ENCODE data around the gene ZNF787. TPM values are rescaled to one million over a fixed set of nuclear protein-coding genes. Genes with fewer than 3 reads are reported as not detected.

Gene ZNF787
- total and polyA plus RNA-seq, 2 of the 13 experiments (the other 11 are each of a cell fraction or from before 2014, with no cell fraction given): 15.1 to 42.8 TPM

DNA sequence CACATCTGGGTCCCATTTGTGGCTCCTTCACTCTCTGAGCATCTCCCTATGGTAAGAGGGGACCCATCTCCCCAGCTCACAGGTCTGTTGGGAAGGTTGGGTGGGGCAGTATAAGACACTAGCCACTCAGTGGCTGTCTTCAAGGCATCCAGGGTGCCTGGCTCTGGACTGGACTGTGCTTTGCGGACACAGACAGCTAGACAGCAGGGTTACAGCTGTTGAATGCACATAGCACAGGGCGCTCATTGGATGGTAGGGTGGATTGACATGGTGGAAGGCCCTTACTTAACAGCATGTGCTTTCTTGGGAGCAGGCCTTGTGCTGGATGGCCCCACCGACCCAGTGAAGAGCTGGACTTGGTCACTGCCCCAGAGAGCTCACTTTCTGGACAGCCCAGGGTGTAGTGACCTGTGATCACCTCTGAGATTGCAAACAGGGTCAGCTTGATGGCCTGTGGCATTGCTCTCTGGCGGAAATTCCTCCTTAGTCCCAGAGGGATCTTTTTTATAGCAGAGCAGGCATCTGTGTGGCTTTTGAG, 21.9 kb upstream of the ZNF787 start (continued):
- TF ChIP-seq IRX3 (CRISPR knock-in tag; IDR thresholded peaks at IDR 0.05; ENCODE audit: borderline replicate concordance, low read depth): 0 out of 2 replicates have a peak, but pooled peaks have one; percentile 59
- TF ChIP-seq, protein P1, sequence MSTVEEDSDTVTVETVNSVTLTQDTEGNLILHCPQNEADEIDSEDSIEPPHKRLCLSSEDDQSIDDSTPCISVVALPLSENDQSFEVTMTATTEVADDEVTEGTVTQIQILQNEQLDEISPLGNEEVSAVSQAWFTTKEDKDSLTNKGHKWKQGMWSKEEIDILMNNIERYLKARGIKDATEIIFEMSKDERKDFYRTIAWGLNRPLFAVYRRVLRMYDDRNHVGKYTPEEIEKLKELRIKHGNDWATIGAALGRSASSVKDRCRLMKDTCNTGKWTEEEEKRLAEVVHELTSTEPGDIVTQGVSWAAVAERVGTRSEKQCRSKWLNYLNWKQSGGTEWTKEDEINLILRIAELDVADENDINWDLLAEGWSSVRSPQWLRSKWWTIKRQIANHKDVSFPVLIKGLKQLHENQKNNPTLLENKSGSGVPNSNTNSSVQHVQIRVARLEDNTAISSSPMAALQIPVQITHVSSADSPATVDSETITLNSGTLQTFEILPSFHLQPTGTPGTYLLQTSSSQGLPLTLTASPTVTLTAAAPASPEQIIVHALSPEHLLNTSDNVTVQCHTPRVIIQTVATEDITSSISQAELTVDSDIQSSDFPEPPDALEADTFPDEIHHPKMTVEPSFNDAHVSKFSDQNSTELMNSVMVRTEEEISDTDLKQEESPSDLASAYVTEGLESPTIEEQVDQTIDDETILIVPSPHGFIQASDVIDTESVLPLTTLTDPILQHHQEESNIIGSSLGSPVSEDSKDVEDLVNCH (CRISPR knock-in tag; IDR thresholded peaks at IDR 0.05): no peak
- TF ChIP-seq ZNF891 (CRISPR knock-in tag; IDR thresholded peaks at IDR 0.05): no peak
- TF ChIP-seq ZNF713 (CRISPR knock-in tag; IDR thresholded peaks at IDR 0.05): no peak
- no peak for TF ChIP-seq NCOA2 (CRISPR knock-in tag; IDR thresholded peaks at IDR 0.05)
- TF ChIP-seq HNRNPH1 (optimal IDR thresholded peaks at IDR 0.05; ENCODE audit: low read depth, low read length): no peak
- TF ChIP-seq REPIN1 (CRISPR knock-in tag; IDR thresholded peaks at IDR 0.05; ENCODE audit: borderline replicate concordance, low read depth): peak; percentile 69; the same call in 1 of the 2 replicates
- TF ChIP-seq ZNF607 (CRISPR knock-in tag; IDR thresholded peaks at IDR 0.05; ENCODE audit: borderline replicate concordance): 0 out of 2 replicates have a peak, but pooled peaks have one; percentile 6
- TF ChIP-seq ZMAT3 (CRISPR knock-in tag; conservative IDR thresholded peaks at IDR 0.05): 0 out of 2 replicates have a peak, but pooled peaks have one; percentile 45
- peak; percentile 71; the same call in 1 of the 2 replicates for TF ChIP-seq ZNF501 (CRISPR knock-in tag; IDR thresholded peaks at IDR 0.05)
- TF ChIP-seq, protein P2, sequence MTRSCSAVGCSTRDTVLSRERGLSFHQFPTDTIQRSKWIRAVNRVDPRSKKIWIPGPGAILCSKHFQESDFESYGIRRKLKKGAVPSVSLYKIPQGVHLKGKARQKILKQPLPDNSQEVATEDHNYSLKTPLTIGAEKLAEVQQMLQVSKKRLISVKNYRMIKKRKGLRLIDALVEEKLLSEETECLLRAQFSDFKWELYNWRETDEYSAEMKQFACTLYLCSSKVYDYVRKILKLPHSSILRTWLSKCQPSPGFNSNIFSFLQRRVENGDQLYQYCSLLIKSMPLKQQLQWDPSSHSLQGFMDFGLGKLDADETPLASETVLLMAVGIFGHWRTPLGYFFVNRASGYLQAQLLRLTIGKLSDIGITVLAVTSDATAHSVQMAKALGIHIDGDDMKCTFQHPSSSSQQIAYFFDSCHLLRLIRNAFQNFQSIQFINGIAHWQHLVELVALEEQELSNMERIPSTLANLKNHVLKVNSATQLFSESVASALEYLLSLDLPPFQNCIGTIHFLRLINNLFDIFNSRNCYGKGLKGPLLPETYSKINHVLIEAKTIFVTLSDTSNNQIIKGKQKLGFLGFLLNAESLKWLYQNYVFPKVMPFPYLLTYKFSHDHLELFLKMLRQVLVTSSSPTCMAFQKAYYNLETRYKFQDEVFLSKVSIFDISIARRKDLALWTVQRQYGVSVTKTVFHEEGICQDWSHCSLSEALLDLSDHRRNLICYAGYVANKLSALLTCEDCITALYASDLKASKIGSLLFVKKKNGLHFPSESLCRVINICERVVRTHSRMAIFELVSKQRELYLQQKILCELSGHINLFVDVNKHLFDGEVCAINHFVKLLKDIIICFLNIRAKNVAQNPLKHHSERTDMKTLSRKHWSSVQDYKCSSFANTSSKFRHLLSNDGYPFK (CRISPR knock-in tag; IDR thresholded peaks at IDR 0.05; ENCODE audit: borderline replicate concordance): peak; percentile 27; the same call in 1 of the 2 replicates
- TF ChIP-seq, protein P3, sequence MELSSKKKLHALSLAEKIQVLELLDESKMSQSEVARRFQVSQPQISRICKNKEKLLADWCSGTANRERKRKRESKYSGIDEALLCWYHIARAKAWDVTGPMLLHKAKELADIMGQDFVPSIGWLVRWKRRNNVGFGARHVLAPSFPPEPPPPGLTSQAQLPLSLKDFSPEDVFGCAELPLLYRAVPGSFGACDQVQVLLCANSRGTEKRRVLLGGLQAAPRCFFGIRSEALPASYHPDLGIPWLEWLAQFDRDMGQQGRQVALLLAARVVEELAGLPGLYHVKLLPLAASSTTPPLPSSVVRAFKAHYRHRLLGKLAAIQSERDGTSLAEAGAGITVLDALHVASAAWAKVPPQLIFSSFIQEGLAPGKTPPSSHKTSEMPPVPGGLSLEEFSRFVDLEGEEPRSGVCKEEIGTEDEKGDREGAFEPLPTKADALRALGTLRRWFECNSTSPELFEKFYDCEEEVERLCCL (CRISPR knock-in tag; IDR thresholded peaks at IDR 0.05; ENCODE audit: borderline replicate concordance): no peak
- TF ChIP-seq, protein P4, sequence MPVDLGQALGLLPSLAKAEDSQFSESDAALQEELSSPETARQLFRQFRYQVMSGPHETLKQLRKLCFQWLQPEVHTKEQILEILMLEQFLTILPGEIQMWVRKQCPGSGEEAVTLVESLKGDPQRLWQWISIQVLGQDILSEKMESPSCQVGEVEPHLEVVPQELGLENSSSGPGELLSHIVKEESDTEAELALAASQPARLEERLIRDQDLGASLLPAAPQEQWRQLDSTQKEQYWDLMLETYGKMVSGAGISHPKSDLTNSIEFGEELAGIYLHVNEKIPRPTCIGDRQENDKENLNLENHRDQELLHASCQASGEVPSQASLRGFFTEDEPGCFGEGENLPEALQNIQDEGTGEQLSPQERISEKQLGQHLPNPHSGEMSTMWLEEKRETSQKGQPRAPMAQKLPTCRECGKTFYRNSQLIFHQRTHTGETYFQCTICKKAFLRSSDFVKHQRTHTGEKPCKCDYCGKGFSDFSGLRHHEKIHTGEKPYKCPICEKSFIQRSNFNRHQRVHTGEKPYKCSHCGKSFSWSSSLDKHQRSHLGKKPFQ (CRISPR knock-in tag; IDR thresholded peaks at IDR 0.05; ENCODE audit: insufficient replicate concordance): no peak
- 0 out of 2 replicates have a peak, but pooled peaks have one; percentile 59 for TF ChIP-seq ARNT2 (CRISPR knock-in tag; IDR thresholded peaks at IDR 0.05; ENCODE audit: low read depth)

All from HepG2 (cell line).